KOPT-K1 (cell line): ENCODE data around the gene HEXA.

ENCODE experiments used
- H3K27ac ChIP-seq: fragments of 200-600 bp; sonication (generic); 2 replicates; pipeline ENCODE4 v1.5.1; 2016; ENCODE audit warnings: antibody characterized with exemption, mild to moderate bottlenecking, low read depth, low read length; ENCODE audit not compliant: poor library complexity, severe bottlenecking
- H3K36me3 ChIP-seq: fragments of 200-600 bp; sonication (generic); 2 replicates; pipeline ENCODE4 v1.5.1; 2017; ENCODE audit warnings: antibody characterized with exemption, mild to moderate bottlenecking, low read length, moderate library complexity; ENCODE audit not compliant: insufficient read depth
- H3K9me3 ChIP-seq: fragments of 200-600 bp; sonication (generic); 2 replicates; pipeline ENCODE4 v1.5.1; 2017; ENCODE audit warnings: antibody characterized with exemption, low read length, mild to moderate bottlenecking; ENCODE audit not compliant: insufficient read depth, poor library complexity, severe bottlenecking

HEXA gene

GRCh38 chr15:72319360-72319984, 56.3 kb downstream of the HEXA start:
- H3K9me3 ChIP-seq = no peaks in the 10 kb centered on the region
- no peaks in the 10 kb centered on the region for H3K36me3 ChIP-seq
- no peak overlapping the region for H3K27ac ChIP-seq

- H3K36me3 ChIP-seq = no peaks in the 10 kb centered on the region
- no peaks in the 10 kb centered on the region for H3K9me3 ChIP-seq
- H3K27ac ChIP-seq = no peak overlapping the region
Observed at GRCh38 chr15:72318408-72318942, 57.3 kb downstream of the HEXA start.

GRCh38 chr15:72315706-72316370, 60.0 kb downstream of the HEXA start:
- no peak overlapping the region for H3K27ac ChIP-seq
- H3K36me3 ChIP-seq = no peaks in the 10 kb centered on the region
- no peaks in the 10 kb centered on the region for H3K9me3 ChIP-seq

GRCh38 chr15:72313881-72314280, 61.9 kb downstream of the HEXA start:
- Histone ChIP-seq H3K36me3 (no peaks in the 10 kb centered on the region), H3K27ac (no peak overlapping the region), H3K9me3 (no peaks in the 10 kb centered on the region)

GRCh38 chr15:72313448-72313840, 62.4 kb downstream of the HEXA start:
- Histone ChIP-seq H3K9me3 (no peaks in the 10 kb centered on the region), H3K27ac (no peak overlapping the region), H3K36me3 (no peaks in the 10 kb centered on the region)

GRCh38 chr15:72312605-72313447, 63.0 kb downstream of the HEXA start:
- H3K36me3 ChIP-seq = no peaks in the 10 kb centered on the region
- H3K27ac ChIP-seq = no peak overlapping the region
- no peaks in the 10 kb centered on the region for H3K9me3 ChIP-seq

- no peaks in the 10 kb centered on the region for H3K9me3 ChIP-seq
- no peak overlapping the region for H3K27ac ChIP-seq
- H3K36me3 ChIP-seq = no peaks in the 10 kb centered on the region
Observed at GRCh38 chr15:72307026-72307425, 68.8 kb downstream of the HEXA start.

GRCh38 chr15:72306211-72306785, 69.5 kb downstream of the HEXA start:
- Histone ChIP-seq H3K36me3 (no peaks in the 10 kb centered on the region), H3K9me3 (no peaks in the 10 kb centered on the region), H3K27ac (no peak overlapping the region)

GRCh38 chr15:72304596-72304995, 71.2 kb downstream of the HEXA start:
- H3K9me3 ChIP-seq = no peaks in the 10 kb centered on the region
- H3K36me3 ChIP-seq = no peaks in the 10 kb centered on the region
- H3K27ac ChIP-seq = no peak overlapping the region

- Histone ChIP-seq H3K9me3 (no peaks in the 10 kb centered on the region), H3K36me3 (no peaks in the 10 kb centered on the region), H3K27ac (no peak overlapping the region)
Observed at GRCh38 chr15:72302955-72303354, 72.9 kb downstream of the HEXA start.
